DMS 273 treated with DMSO at 0.1 percent for 48 hours (cell line): ENCODE measurements around the gene ZCCHC4.

Experiments used
- DNase-seq: peaks from one replicate; lab custom pipeline; 2025; lab: John Stamatoyannopoulos, UW

Gene ZCCHC4

GRCh38 chr4:25312496-25313200, at the start of gene ZCCHC4:
Gene ZCCHC4 (plus strand): TSS chr4:25312774. CDS start chr4:25312810, 36 bp downstream.
- peak; percentile 43 for DNase-seq

- DNase-seq, result no peak
Measured at GRCh38 chr4:25271866-25272265, 40.7 kb upstream of the ZCCHC4 start.

GRCh38 chr4:25280210-25280609, 32.4 kb upstream of the ZCCHC4 start:
- no peak for DNase-seq

GRCh38 chr4:25283948-25284347, 28.6 kb upstream of the ZCCHC4 start:
- no peak for DNase-seq

GRCh38 chr4:25284466-25284865, 28.1 kb upstream of the ZCCHC4 start:
- no peak for DNase-seq

GRCh38 chr4:25290490-25291067, 22.0 kb upstream of the ZCCHC4 start:
- DNase-seq, result no peak

GRCh38 chr4:25291158-25291733, 21.3 kb upstream of the ZCCHC4 start:
- DNase-seq, result no peak

GRCh38 chr4:25297528-25298242, 14.9 kb upstream of the ZCCHC4 start:
- DNase-seq, result no peak

GRCh38 chr4:25299476-25300203, 12.9 kb upstream of the ZCCHC4 start:
- DNase-seq, result no peak

GRCh38 chr4:25301471-25301870, 11.1 kb upstream of the ZCCHC4 start:
- DNase-seq, result no peak

GRCh38 chr4:25302626-25303025, 9.9 kb upstream of the ZCCHC4 start:
- no peak for DNase-seq

- no peak for DNase-seq
Measured at GRCh38 chr4:25303578-25303977, 9.0 kb upstream of the ZCCHC4 start.

- DNase-seq, result no peak
Measured at GRCh38 chr4:25306518-25307057, 6.0 kb upstream of the ZCCHC4 start.

GRCh38 chr4:25307596-25307995, 5.0 kb upstream of the ZCCHC4 start:
- no peak for DNase-seq

- DNase-seq, result no peak
Measured at GRCh38 chr4:25308306-25308705, 4.3 kb upstream of the ZCCHC4 start.

GRCh38 chr4:25308761-25309160, 3.8 kb upstream of the ZCCHC4 start:
- DNase-seq, result no peak

GRCh38 chr4:25310066-25310802, 2.3 kb upstream of the ZCCHC4 start:
- DNase-seq, result no peak

GRCh38 chr4:25310803-25311166, 1.8 kb upstream of the ZCCHC4 start:
- DNase-seq, result no peak

- no peak for DNase-seq
Measured at GRCh38 chr4:25313201-25313895, 774 bp downstream of the ZCCHC4 start.

- DNase-seq, result no peak
Measured at GRCh38 chr4:25320336-25320735, 7.8 kb downstream of the ZCCHC4 start.

- no peak for DNase-seq
Measured at GRCh38 chr4:25320773-25321172, 8.2 kb downstream of the ZCCHC4 start.
